T-helper 9 cell (primary cell): ENCODE results near the gene LAMC3.

Source experiments
- DNase-seq: peaks from one replicate; pipeline ENCODE4 v3.0.0-alpha.2; 2020

The LAMC3 gene

DNA sequence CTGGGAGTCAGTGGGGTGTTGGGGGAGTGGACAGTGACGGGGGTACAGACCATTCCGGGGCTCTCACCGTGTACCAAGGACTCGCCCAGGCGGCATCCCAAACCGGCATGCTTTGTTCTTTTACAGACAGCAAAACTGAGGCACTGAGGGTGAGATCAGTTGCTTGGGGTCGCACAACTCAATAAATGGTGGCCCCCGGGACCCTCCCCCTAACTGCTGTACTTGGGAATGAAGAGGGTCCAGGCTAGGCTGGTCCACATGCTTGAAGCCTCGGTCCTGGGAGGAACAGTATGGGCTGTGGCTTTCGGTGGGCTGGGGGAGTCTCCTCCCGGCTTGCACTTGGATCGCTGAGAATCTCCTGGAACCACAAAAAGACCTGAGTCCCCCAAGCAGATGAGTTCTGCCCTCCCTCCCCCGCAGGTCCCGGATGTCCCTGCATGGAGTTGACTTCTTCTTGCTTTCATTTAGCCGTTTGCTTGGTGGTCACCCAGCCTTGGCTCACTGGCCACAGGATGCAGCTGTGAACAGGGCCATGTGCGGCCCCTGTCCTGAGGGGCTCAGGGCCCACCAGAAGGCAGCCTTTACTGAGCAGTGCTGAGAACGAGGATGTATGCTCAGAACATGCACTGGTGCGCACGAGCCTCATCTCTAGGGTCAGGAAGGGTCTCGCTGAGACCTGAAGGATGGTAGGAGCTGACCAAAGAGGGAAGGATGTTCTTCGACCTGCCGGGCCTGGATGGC is 4.2 kb downstream of the LAMC3 start:
- DNase-seq: no peak

DNA sequence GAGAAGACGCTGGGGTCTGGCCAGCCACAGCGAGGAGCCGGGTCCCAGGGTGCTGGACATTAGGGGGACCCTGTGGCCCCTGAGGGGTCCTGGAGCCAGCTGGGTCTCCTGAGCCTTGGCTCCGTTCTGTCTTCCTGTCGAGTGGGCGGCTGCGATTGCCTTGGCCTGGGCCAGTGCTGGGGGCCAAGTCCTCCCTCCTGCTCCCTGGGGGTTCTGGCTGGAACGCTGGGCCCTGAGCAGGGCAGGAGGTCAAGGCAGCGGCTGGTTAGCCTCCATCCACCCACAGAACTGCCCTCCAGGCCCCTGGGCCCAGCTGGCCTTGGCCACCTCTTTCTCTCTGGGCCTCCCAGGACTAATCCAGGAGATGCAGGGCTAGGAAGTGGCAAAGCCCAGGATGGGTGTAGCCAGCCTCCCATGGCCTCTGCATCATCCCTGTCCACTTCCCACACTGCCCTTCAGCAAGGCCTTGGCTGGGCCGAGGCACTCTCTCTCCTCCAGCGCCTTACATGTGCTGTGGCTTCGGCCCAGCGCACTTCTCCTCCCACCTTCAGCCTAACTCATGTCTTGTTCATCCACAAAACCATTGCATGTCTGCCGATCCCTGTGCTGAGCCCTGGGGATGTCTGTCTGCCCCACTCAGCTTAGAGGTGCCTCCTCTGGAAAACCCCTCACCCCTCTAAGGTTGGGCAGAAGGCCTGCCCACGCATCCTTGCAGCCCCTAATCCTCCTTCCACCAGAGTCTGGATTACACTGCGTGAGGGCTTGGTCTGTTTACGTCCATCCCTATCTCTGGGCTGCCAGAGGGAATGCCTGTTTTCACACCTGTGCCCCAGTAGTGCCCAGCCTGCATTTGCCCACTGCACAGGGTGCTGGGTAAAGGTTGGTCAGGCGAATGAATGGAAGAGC is 5.0 kb downstream of the LAMC3 start:
- no peak for DNase-seq

DNA sequence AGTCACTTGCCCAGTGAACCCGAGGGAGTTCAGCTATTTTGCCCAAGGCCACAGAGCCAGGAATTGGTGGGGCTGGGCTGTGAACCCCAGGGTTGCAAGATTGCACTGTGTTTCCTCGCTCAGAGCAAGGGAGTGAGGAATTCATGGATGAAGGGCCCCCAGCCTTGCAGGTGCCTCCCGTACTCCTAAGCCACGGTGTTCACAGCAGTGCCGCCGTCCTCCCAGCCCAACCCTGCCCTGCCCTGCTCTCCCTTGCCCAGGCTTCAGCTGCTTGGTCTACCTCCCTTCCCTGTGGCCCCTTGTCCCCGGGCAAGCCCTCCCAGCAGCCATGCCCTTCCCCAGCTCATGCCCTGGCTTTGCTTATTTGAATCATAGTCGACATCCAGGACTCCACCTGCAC is 6.1 kb downstream of the LAMC3 start:
- no peak for DNase-seq

DNA sequence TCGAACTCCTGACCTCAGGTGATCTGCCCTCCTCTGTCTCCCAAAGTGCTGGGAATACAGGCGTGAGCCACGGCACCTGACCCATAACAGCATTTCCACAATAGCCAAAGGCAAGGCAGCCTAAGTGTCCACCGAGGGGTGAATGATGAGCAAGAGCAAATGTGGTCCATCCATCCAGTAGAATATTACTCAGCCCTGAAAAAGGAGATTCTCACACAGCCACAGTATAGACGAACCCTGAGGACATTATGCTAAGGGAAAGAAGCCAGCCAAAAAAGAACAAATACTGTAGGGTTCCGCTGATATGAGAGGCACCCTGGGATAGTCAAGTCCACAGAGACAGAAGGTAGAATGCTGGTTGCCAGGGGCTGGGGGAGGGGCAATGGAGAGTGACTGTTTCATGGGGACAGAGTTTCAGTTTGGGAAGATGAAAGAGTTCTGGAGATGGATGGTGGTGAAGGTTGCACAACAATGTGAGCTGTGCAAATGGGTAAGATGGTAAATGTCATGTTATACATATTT is 7.0 kb downstream of the LAMC3 start:
- DNase-seq: no peak

DNA sequence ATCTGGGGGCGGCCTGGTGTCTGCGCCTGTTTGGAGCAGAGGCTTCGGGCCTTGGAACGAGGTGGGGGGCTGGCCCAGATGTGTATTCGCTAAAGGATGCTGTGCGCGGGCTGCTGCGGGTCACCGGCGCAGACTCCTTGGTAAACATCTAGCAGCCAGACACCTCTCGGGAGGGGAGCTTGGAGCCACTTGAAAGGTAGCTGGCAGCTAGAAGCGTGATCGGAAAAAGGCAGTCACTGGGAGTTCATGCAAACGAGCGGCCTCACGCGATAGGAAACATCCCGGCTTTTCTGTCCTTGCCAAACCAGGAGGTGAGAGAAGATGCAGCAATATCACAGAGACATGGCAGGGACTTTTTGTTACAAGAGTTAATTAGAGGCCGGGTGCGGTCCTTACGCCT is 8.1 kb downstream of the LAMC3 start:
- DNase-seq: no peak

DNA sequence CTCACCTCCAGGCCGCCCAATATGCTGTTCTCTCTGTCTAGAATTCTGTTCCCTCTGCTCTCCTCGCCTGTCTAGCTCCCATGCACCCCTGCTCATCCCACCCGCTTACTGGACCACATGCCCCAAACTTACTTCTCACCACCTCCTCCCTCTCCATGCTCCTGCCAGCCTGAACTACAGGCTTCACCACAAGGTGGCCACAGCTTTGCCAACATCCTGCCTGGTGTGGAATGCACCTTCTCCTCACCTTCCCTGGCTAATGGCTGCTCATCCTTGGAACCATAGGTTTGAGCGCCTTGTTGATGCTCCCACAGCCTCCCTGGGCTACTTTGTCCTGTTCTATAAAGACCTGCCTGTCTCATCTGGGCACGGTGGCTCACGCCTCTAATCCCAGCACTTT is 9.6 kb downstream of the LAMC3 start:
- no peak for DNase-seq

DNA sequence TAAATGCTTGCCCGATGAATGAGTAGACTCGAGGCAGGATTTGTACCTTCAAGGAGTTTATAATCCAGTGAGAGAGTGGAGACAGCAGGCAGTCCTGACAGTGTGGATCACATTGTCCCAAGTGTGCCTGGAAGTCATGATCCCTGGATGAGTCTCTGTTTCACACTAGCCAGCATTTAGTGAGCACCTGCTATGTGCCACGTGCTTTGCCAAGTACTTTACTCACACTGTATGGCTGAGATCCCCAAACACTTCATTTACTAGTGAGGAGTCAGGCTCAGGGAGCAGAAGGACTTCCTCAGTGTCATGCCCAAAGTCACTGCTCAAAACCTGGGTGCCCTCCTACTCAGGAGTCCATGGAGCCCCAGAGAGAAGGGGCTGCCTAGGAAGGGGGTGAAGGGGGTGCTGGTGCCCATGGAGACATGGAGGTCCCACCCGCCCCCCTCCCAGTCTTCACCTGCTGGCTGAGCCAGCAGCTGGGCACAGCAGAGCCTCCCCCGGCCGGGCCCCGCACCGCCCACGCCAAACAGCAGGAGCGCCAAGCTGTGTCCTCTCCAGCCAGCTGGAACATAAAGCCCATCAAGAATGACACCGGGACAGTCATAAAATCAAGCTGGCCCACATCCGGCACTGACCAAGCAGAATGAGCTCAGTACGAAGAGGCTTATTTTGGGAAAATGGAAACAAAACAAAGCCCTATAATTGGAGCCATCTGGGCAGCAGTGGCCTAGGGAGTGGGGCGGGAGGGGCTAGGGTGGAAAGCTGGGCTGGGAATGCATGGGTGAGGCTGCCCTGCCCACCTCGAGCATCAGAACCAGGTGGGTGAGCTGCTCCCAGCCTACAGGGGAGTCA is 10.6 kb downstream of the LAMC3 start:
- no peak for DNase-seq

DNA sequence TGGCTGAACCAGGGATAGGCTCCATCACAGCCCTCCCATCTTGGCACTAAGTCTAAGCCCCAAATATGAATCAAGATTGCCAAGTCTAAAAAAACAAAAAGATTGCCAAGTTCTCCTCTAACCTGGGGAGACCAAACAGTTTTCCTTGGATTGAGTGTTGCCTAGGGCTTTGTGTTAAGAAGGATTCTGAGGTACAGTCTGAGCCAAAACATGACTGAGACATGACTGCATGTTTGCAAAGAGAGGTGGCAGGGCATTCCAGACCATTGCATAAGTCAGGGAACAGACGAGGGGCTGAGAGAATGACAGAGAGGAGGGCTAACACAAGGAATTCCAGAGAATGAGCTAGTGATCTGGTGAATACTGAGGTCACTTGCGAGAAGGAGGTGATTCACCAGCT is 11.4 kb downstream of the LAMC3 start:
- no peak for DNase-seq

DNA sequence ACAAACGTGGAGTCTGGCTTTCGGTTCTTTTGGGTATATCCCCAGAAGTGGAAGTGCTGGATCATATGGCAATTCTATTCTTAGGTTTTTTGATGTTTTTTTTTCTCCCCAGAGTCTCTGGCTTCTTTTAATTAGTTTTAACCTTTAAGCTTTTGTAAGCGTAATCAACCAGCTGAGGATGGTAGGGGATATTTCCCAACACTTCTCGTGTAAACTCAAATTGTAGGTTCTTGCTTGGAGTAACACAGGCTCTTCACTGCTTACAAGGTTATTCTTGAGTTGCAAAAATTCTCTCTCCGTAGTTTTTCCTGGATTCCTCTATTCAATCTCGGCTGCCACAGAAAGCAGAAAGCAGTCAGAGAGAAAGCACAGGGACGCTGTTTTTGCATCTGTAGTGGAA is 11.9 kb downstream of the LAMC3 start:
- no peak for DNase-seq

DNA sequence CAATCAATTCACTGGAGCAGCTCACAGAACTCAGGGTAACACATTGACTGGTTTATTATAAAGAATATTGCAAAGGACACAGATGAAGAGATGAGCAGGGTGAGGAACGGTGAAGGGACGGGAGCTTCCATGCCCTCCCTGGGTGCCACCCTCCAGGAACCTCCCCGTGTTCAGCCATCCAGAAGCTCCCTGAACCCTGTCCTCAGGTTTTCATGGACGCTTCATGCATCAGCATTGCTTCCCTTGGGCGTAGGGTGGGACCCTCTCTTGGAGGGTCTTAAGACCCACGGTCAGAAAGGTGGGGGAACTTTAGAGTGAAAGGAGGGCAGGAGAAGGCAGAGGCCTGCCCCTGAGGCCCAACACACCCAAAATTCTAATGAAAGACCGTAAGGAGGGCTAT is 12.8 kb downstream of the LAMC3 start:
- no peak for DNase-seq

DNA sequence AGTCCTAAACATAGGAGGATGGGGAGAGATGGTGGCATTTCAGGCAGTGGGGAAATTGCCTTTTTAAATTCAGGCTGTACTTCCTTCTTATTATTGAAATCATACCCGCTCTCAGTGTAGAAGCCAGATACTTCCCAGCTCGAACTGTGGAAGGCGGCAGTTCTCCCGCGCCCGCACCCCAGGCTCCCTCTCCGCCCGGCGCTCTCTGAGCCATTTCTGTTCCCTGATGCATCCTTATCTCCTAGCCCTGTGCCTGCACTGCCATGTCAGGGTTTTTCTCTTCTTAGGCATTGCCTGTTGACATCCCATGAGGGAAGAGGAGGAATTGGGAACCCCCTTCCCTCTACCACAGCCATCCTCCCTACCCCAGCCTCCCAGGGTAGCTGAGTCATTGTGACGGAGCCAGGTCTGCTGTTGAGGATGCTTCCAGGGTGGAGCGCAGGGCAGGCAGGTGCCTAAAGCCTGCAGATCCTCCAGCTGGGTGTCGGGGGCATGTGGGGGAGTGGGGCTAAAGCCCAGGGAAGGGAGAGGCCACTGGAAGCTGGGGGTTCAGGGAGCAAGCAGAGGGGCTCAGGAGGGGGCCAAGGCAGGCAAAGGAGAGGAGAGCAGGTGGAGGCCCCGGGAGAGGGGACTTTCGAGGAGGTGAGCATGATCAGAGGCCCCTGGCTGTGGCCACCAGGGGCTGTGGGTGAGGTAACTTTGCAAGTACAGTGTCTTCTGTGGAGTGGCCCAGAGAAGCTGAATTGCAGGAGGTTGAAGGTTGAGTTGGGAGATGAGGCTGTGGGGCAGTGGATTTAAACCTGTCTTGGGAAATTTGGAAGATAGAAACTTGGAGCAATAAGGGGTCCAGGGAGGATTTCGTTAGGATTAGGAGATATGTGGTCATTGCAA is 16.2 kb downstream of the LAMC3 start:
- DNase-seq: no peak

DNA sequence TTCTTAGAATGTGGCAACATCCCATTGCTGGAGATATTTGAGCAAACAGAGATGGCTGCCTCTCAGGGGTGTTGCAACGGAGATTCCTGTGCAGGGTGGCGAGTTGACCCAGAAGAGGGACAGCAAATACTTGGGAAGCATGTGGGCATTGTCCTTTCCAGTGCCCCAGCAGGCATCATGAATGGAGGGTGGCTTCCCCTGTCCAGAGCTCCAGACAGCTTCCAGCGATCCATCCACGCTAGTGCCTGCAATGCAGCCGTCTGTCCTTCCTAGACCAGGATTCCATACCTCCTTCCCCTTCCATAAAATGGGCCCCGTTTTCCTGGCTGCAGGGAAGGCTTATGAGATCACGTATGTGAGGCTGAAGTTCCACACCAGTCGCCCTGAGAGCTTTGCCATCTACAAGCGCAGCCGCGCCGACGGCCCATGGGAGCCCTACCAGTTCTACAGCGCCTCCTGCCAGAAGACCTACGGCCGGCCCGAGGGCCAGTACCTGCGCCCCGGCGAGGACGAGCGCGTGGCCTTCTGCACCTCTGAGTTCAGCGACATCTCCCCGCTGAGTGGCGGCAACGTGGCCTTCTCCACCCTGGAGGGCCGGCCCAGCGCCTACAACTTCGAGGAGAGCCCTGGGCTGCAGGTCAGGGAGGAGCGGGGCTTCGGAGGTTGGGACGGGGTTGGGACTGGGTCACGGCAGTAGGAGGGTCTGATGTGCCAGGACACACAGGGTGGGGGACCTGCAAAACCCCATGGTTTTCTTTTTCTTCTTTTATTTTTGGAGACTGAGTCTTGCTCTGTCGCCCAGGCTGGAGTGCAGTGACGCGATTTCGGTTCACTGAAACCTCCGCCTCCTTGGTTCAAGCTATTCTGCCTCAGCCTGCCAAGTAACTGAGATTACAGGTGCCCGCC is 17.2 kb downstream of the LAMC3 start:
- DNase-seq: no peak

DNA sequence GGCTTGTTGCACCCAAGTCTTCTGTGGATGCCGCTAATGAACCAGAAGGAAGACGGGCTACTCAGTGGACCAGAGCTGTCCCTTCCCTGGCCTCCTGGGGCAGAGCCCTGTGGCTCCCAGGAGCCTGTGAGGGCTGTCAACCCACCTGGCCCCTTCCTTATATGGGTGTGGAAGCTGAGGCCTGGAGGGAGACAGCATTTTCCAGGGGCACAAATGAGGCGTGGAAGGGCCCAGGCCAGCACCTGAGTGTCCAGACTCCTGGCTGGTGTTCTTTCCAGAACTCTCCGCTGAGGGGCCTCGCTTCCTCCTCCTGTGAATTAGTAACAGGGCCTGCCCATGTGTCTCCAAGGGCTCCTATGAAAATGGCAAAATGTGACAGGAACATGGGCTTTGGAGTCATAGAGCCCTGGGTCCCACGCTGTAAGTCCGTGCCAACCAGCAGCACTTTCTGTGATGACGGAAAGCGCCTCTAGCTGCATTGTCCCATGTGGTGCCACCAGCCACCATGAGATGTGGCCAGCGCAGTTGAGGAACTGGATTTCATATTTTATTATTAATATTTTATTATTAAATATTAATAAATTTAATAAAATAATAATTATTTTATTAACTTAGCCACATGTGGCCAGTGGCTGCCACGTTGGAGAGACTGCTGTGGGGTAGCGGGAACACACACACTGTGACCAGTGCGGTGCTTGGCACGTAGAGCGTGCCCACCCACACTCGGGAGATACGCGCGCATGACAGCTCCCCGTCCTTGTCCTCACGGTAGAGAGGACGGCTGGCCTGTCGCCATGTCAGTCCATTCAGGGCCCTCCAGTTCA is 18.3 kb downstream of the LAMC3 start:
- DNase-seq: no peak

DNA sequence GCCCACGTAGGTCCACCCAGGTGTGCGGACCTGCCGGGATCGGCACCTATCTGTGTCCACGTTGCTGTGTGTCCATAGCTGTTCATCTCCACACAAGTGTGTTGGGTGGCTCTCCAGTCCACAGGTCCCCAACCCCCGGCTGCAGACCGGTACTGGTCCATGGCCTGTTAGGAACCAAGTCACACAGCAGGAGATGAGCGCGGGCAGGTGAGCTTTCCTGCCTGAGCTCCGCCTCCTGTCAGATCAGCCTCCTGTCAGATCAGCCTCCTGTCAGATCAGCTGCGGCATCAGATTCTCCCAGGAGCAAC is 18.9 kb downstream of the LAMC3 start:
- no peak for DNase-seq

DNA sequence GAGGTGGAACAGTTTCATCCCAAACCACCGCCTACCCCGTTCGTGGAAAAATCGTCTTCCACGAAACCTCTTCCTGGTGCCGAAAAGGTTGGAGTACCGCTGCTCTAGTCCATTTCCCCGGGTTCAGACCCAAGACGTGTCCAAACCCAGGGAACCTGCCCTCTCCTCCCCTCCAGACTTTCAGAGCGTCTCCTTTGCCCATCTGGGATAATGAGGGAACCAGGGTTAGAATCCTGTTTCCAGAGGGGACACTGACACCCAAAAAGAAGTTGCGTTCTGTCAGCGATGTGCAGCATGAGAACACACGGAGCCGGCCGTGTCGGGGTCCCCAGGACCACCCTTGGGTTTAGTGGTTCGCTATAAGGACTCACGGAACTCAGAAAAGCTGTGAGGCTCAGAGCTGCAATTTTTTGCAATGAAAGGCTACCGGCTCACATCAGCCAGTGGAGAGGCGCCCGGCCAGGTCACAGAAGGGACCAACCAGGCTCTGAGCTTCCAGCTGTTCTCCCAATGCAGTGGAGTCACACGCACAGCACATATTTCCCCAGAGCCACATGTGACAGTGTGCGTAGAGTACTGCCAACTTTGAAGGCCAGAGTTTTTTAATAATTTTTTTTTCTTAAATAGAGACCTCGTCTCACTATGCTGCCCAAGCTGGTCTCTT is 19.4 kb downstream of the LAMC3 start:
- DNase-seq: no peak

DNA sequence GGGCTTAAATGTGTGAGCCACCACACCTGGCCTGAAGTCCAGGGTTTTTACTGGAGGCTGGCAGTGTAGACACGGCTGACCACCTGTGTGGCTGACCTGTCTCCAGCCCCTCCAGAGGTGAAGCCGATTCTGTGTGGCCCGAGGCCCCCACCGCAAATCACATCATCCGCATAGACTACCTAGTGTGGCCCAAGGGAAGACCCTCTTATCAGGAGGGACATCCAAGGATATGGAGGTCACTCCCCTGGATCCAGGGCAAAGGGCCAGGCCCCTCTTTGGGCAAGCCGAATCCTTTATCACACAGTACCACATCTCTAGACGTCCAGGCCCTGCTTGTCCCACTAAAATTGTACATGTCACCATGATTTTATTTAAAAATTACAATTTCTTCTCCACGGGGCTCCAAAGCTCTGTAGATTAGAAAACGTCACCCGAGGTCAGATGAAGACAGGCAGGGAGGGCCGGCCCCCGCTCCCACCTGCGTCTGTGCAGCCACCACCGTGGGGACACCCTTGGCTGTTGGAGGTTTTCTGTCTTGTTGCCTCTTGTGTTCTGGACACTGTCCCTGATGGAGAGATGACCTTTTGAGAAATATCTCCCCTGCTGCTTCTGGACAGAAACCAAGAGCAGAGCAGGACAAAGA is 20.1 kb downstream of the LAMC3 start:
- no peak for DNase-seq

DNA sequence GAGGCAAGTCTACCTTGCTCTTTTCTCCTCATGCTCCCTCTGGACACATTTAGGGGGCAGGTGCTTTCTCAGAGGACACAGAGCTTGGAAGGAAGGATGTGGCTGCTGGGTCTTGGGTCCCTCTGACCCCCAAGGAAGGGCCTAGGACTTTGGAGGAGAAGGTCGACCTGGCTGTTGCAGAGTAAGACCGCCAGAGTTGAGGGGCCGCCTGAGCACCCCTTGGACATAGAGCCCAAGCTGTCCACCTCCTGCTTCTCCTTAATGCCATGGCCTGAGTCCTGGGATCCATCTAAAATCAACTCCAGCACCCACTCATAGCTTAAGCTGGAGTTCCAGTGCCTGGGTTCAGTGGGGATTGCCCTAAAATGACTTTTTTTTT is 20.6 kb downstream of the LAMC3 start:
- DNase-seq: no peak

DNA sequence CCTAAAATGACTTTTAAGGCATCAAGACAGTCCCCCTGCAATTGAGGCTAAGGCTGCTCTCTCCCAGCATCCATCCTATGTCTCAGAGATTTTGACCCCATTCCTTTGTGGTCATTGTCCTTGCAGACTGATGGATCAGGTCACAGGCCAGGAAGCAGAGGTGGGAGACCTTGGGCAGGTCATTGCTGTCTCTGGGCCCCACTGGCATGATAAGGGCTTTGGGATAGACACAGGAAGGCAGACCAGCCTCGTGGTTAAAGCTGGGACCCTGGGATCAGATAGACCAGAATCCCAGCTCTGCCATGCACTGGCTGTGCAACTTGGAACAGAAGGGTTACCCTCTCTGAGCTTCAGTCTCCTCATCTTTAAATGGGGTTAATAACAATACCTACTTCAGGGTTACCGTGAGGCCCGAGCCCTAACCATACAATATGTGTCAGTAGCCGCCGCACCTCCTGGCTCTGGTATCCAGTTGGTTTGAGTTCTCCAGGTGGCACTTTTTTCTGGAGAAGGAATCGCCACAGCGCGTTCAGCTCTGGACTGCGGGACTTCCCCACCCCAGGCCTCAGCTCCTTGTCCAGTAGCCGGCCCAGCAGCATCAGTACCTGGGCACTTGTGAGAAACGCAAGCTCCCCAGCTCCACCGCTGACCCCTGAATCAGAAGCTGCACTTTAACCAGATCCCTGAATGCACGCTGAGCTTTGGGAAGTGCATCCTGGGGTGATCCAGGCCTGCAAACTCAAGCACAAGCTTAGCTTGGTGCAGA is 21.4 kb downstream of the LAMC3 start:
- DNase-seq: no peak
